ENCODE measurements around the gene ZSCAN22.
"Not testable (repeated sequence)": the region's sequence is repeated elsewhere in the genome, so short reads cannot be mapped to it uniquely, and the experiment has no call there.

The ZSCAN22 gene

DNA sequence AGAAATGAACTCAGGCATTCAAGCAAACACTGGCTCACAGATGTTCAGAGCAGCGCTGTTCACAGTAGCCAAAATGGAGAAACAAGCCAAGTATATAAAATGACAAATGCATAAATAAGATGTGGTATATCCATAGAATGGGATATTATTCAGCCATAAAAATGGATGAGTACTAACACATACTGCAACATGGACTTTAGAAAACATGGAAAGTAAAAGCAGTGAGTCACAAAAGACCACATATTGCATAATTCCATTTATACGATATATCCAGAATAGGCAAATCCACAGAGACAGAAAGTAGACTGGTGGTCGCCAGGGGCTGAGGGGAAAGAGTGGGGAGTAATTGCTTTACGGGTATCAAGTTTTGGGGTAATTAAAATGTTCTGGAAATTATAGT, 47.4 kb downstream of the ZSCAN22 start:
- Histone ChIP-seq H3K4me3 (ENCODE audit: low read length) (no peak overlapping the region), H3K27me3 (replicated peaks; ENCODE audit: insufficient read depth, low read length) (no peaks in the 10 kb centered on the region), H3K27ac (ENCODE audit: low read length) (no peak overlapping the region), H3K9me2 (replicated peaks; ENCODE audit: insufficient read depth, low read length) (no peaks in the 10 kb centered on the region), H3K36me3 (replicated peaks; ENCODE audit: insufficient read depth, low read length) (no peaks in the 10 kb centered on the region), H3F3A (ENCODE audit: insufficient read depth, low read length) (no peaks in the 10 kb centered on the region), H3K4me1 (ENCODE audit: low read length) (no peaks in the 10 kb centered on the region), H4K20me1 (ENCODE audit: insufficient read depth, low read length) (no peaks in the 10 kb centered on the region), H3K9ac (ENCODE audit: low read length) (no peak overlapping the region), H3K79me2 (ENCODE audit: low read length) (no peaks in the 10 kb centered on the region), H3K9me3 (replicated peaks; ENCODE audit: insufficient read depth, low read length) (no peaks in the 10 kb centered on the region), H3K4me2 (ENCODE audit: low read depth, low read length) (no peak overlapping the region), H2AFZ (ENCODE audit: low read length) (no peak overlapping the region)
- DNase-seq = no peak
- no peak for TF ChIP-seq EZH2 (optimal IDR thresholded peaks at IDR 0.05; ENCODE audit: low read depth, low read length)
- TF ChIP-seq CTCF (IDR thresholded peaks at IDR 0.05; ENCODE audit: low read length) = no peak
- no peak for TF ChIP-seq EZH2phosphoT487 (IDR thresholded peaks at IDR 0.05; ENCODE audit: low read length)

- H3K9me3 ChIP-seq (replicated peaks; ENCODE audit: insufficient read depth, low read length) = not testable (repeated sequence)
Observed at GRCh38 chr19:58376724-58377123, 49.9 kb downstream of the ZSCAN22 start.

DNA sequence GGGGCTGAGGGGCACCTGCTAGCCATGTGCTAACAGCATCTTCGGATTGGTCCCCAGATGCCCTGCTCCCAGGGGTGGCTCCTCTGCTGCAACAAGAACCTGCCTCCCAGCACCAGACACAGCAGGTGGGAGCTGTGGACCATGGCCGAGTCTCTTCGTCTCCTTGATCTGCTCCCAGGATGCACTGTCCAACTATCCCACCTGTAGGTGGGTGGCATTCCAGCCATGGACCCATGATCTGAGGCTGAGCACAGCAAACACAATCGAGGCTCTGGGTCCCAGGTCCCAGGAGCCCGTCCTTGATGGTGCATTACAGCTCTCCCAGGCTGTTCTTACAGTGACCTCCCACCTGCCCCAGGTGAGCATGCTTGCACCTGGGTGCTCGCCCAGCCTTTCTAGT, 52.5 kb downstream of the ZSCAN22 start:
- Histone ChIP-seq H3K27ac (ENCODE audit: low read length) (no peak overlapping the region), H3F3A (ENCODE audit: insufficient read depth, low read length) (no peaks in the 10 kb centered on the region), H3K9me2 (replicated peaks; ENCODE audit: insufficient read depth, low read length) (no peaks in the 10 kb centered on the region), H3K9ac (ENCODE audit: low read length) (no peak overlapping the region), H3K4me3 (ENCODE audit: low read length) (no peak overlapping the region), H2AFZ (ENCODE audit: low read length) (no peak overlapping the region), H3K27me3 (replicated peaks; ENCODE audit: insufficient read depth, low read length) (no peaks in the 10 kb centered on the region), H3K9me3 (replicated peaks; ENCODE audit: insufficient read depth, low read length) (no peaks in the 10 kb centered on the region), H3K79me2 (ENCODE audit: low read length) (no peaks in the 10 kb centered on the region), H3K4me1 (ENCODE audit: low read length) (0 out of 2 replicates have a peak, but pooled peaks cover 3% of the 10 kb centered on the region), H4K20me1 (ENCODE audit: insufficient read depth, low read length) (no peaks in the 10 kb centered on the region), H3K4me2 (ENCODE audit: low read depth, low read length) (no peak overlapping the region), H3K36me3 (replicated peaks; ENCODE audit: insufficient read depth, low read length) (no peaks in the 10 kb centered on the region)
- TF ChIP-seq EZH2 (optimal IDR thresholded peaks at IDR 0.05; ENCODE audit: low read depth, low read length) = no peak
- no peak for TF ChIP-seq CTCF (IDR thresholded peaks at IDR 0.05; ENCODE audit: low read length)
- no peak for TF ChIP-seq EZH2phosphoT487 (IDR thresholded peaks at IDR 0.05; ENCODE audit: low read length)
- DNase-seq = no peak

More at GRCh38 chr19:58376724-58377123, 49.9 kb downstream of the ZSCAN22 start:
- H3K4me1 ChIP-seq (ENCODE audit: low read length); H3K79me2 ChIP-seq (ENCODE audit: low read length); H3K27ac ChIP-seq (ENCODE audit: low read length); DNase-seq; H3K9me2 ChIP-seq (replicated peaks; ENCODE audit: insufficient read depth, low read length); H4K20me1 ChIP-seq (ENCODE audit: insufficient read depth, low read length); H2AFZ ChIP-seq (ENCODE audit: low read length); H3K4me3 ChIP-seq (ENCODE audit: low read length); H3K9ac ChIP-seq (ENCODE audit: low read length); H3K4me2 ChIP-seq (ENCODE audit: low read depth, low read length); H3K27me3 ChIP-seq (replicated peaks; ENCODE audit: insufficient read depth, low read length); H3F3A ChIP-seq (ENCODE audit: insufficient read depth, low read length); H3K36me3 ChIP-seq (replicated peaks; ENCODE audit: insufficient read depth, low read length): not testable (repeated sequence)

DNA sequence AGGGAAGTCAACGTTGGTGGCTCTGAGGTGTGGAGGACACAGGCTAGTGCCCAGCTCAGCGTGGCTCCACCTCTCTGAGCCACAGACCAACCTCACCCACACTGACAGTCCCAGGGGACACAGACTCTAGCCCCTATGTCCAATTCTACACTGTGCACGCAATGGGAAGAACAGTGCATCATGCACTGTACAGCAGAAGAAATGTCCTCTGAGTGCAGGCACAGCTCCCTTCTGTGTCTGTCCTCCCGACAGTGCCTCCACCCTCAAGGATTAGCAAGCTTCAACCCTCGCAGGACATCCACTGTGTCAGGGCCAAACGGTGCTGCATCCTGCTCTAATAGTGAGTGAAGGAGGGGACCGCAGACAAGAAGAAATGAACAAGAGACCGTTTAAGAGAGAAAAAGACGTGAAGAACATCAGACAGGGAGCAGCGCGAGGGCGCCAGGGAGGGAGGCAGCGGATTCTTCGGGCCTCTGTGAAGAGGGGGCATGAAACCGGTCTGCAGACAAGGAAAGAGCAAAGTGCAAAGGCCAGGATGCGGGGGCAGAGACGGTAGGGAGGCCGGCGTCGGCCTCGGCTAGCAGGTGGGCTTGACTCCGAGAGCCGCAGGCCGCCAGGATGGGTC, 53.4 kb downstream of the ZSCAN22 start:
- H3F3A ChIP-seq (ENCODE audit: insufficient read depth, low read length) = no peaks in the 10 kb centered on the region
- H2AFZ ChIP-seq (ENCODE audit: low read length) = peak overlapping the region; percentile 96

More for the DNA sequence above, 53.4 kb downstream of the ZSCAN22 start:
- TF ChIP-seq CTCF (IDR thresholded peaks at IDR 0.05; ENCODE audit: low read length) = no peak
- TF ChIP-seq EZH2 (optimal IDR thresholded peaks at IDR 0.05; ENCODE audit: low read depth, low read length) = no peak
- no peak for TF ChIP-seq EZH2phosphoT487 (IDR thresholded peaks at IDR 0.05; ENCODE audit: low read length)
- DNase-seq = no peak
- Histone ChIP-seq H3K4me3 (ENCODE audit: low read length) (peak overlapping the region; percentile 76), H3K9ac (ENCODE audit: low read length) (peak overlapping the region; percentile 82; the same call in 1 of the 2 replicates), H3K27ac (ENCODE audit: low read length) (peak overlapping the region; percentile 71; the same call in 1 of the 2 replicates), H3K9me2 (replicated peaks; ENCODE audit: insufficient read depth, low read length) (no peaks in the 10 kb centered on the region), H3K4me1 (ENCODE audit: low read length) (0 out of 2 replicates have a peak, but pooled peaks cover 3% of the 10 kb centered on the region), H3K27me3 (replicated peaks; ENCODE audit: insufficient read depth, low read length) (no peaks in the 10 kb centered on the region), H4K20me1 (ENCODE audit: insufficient read depth, low read length) (no peaks in the 10 kb centered on the region), H3K9me3 (replicated peaks; ENCODE audit: insufficient read depth, low read length) (no peaks in the 10 kb centered on the region), H3K79me2 (ENCODE audit: low read length) (no peaks in the 10 kb centered on the region), H3K36me3 (replicated peaks; ENCODE audit: insufficient read depth, low read length) (no peaks in the 10 kb centered on the region), H3K4me2 (ENCODE audit: low read depth, low read length) (peak overlapping the region; percentile 96)
